ENCODE measurements around the gene WWOX.

The WWOX gene

DNA sequence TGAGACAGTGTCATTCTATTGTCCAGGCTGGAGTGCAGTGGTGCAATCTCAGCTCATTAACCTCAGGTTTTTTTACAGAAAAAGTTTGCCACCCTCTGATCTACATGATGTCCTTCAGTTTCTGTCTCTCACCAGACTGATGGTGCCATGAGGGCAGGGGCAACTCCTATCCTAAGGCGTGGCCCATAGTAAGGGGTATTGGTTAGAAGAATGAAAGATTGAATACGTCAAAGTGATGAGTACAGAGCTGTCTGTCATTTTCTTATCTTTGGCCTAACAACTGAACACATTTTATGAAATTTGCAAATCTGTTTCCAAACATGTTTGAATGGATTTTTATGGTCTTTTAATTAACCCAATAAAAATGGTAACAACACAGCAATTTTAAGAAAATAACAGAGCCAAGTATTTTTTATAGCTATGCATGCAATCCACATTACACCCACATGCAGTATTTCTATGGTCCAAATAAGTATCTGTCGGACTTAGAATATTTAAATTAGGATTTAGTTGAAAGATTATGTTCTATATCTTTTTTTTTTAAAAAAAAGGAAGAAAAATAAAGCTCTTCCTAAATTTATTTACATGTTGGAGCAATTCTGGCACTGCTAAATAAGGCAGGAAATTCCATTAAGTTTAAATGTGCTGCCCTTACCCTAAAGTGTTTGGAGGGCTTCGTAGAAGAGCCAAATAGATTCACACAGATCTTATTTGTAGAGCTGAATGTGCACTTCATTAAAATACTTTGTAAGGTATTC is 192.8 kb downstream of the WWOX start:
- in situ Hi-C loops (cut with MboI; ENCODE audit: low sequenced_read_pairs) = no loop called here

DNA sequence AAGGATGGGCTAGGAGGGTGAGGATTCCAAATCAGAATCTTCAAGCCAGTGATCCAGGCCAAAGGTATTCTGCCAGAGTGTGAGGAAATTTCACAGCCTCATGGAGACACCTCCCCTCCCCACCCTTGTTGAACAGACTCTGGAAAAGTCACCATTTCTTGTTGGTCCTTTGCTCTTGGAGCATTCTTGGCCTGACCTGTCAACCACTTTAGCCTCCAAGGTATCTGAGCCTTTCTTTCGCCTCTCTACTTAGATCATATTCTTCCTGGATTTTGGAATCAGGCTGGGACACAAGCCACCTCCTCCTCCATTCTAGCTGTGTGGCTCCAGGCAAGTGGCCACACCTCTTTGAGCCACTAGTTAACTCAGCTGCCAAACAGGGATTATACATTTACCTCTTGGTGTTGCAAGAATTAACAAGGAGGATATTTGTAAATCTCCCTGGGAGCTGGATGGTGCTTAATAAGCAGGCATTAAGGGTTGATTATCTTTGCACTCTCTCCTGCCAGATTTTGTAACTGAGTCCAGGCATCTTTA is 193.5 kb downstream of the WWOX start:
- in situ Hi-C loops (cut with MboI; ENCODE audit: low sequenced_read_pairs) = no loop called here

DNA sequence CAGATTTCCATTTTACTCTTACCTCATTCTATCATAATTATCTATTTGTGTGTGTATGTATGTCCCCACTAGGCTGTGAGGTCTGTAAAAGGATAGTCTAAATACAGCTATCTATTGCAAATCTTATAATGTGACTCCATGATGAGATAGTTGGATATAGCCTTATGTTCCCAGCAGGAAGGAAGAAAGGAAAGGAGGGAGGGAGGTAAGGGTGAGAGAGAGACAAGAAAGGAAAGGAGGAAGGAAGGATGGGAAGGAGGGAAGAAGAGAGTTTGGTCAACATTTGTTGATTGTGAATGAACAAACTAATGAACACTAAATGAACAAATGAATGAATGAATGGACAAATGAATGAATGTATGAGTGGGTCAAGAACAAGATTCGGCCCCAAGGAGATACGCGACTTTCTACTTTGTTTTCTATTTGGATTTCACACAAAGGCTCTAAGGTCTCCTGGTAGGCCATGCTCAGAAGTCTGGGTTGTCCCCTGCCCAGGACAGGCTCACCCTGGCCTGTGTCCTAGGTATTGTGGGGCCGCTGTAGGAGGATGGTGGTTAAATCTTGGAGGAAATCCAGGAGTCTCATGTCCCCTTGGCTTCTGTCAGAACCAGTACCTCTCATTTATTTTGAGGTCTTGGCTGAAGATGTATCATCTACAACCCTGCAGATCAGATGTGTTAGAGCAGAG is 195.2 kb downstream of the WWOX start:
- in situ Hi-C loops (cut with MboI; ENCODE audit: low sequenced_read_pairs) = no loop called here

DNA sequence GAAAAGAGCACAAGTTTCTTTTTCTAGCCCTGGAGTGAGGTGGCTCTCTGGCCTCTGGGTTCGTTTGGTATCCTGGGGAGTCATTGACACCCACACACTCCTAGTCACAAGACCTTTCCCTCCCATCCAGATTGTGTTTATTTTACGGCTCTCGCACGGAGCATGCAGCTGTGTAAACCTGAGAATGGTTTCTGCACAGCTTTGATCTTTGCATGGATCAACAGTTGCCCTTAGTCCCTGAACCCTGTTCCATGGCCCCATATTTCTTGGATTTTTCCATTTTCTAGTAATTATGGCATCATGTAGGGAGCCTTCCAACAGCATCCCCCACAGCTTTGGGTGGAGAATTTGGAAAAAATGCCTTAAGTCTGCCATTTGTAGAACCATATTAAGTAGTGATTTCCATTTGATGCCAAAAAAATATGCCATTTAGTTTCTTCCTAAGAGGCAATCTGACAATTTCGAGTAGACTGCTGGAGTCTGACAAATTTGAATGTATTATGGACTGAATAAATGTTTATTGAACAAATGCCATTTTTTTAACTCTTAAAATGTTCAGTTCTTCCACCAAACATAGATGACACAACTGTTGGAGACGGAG is 197.7 kb downstream of the WWOX start:
- in situ Hi-C loops (cut with MboI; ENCODE audit: low sequenced_read_pairs) = no loop called here

DNA sequence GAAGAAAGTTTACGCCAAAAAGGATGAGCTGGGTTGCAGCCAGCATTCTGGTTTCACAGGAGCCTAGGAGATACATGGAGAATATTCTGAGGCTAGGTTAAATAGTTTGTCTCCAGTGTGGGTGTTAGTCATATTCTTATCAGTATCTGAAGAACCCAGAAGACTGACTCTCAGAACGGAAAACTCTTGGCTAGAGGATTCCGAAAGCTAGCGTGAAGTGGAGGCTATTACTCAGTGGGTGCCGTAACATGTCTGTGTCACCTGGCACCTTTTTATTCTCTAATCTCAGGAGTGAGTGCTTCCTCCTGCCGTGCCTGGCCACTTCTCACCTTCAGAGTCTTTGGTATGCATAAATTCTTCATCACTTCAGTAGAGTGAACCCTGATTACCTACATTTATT is 199.5 kb downstream of the WWOX start:
- in situ Hi-C loops (cut with MboI; ENCODE audit: low sequenced_read_pairs) = no loop called here

DNA sequence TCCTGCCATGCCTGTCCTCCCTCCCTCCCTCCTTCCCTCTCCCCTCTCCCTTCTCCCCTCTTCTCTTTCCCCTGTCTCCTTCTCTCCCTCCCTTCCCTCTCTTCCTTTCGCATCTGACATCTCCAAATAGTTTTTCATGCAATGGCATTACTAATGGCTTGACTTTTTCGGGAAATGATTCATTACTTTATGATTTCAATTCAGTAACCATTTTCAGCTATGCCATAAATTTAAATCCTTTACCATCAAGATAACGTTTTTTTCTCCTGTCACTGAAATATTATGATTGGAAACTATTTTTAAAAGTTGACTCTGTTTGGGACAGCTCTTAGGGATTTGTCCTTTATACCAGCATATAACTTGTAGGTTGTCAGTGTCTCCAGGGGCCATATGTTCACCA is 201.0 kb downstream of the WWOX start:
- in situ Hi-C loops (cut with MboI; ENCODE audit: low sequenced_read_pairs) = no loop called here

DNA sequence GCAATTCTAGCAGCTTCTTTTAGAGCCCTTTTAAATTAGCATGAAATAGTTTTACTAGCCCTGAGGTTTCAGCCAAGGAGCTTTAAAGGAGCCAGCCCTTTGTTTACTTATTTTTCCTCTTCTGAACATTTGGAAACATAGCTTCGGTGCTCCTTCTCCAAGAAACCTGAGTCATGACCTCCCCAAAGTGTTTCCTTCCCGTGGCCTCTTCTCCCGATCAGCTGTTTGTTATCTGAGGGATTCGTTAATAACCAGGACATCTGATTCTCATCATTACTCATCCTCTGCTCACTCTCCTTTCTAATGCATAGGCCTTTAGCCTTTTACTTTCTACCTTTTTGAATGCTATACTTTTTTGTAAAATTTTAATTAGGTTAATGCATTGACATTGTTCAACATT is 204.5 kb downstream of the WWOX start:
- in situ Hi-C loops (cut with MboI; ENCODE audit: low sequenced_read_pairs) = no loop called here

DNA sequence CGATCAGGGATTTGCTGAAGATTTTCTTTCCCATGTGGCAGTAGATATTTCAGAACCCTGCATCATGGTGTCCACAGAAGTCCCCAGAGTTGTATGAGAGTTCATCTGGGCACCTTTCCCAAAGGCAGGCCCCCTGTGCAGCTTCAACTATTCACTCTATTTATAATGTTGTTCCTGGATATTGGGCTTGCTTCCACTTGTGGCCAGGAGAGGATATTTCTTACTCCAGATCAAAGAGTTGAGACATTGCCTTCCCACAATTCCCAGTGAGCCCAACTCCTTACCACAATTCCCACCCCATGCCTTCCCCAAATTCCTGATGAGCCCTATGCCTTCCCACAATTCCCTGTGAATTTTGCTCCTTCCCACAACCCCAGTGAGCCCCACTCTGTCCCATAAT is 206.9 kb downstream of the WWOX start:
- in situ Hi-C loops (cut with MboI; ENCODE audit: low sequenced_read_pairs) = no loop called here

DNA sequence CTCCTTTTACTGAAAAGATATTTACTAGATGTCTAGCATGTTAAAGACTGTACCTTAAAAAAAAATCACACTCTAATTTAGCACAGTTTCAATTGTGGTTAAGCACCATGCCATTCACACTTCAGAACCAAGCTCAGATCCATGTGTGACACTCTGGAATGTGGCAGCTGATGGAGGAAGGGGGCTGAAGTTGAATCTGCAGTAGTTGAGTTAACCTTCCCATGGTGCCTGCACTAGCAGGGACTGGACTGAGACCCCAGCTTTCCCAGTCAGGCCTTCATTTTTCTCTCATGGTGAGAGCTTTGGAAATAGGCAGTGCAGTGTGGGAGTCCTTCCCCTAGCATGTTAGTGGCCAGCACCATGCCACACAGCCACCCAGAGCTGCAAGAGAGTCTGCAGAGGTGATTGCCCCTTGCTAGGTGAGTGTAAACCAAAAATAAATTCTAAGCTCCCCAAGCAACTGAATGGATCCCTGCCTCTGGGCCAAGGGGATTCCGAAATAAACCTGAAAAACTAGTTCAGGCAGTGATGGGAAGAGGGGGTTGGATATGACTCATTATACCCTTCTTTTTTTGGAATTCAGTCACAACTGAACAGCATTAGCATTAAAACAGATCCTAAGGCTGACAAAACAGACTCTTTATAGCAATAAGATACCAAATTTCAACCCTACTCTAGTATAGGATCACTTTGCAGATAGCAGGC is 208.5 kb downstream of the WWOX start:
- in situ Hi-C loops (cut with MboI; ENCODE audit: low sequenced_read_pairs) = no loop called here

DNA sequence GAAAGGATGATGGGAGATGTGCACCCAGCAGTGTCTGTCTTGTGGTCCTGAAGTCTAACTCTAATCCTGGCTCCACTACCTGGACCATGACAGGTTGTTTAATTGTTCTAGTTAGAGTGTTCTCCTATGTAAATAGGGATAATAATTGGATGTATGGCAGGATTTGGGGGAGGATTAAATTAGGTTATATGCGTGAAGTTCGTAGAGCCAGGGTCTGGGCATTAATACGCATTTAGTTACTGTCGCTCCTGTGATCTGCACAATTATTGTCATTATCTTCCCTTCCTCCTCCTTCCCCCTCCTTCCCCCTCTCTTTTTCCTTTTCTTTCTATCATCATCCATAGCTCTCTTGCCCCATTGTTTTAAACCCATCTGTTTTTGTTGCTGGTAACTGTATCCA is 210.3 kb downstream of the WWOX start:
- in situ Hi-C loops (cut with MboI; ENCODE audit: low sequenced_read_pairs) = no loop called here

DNA sequence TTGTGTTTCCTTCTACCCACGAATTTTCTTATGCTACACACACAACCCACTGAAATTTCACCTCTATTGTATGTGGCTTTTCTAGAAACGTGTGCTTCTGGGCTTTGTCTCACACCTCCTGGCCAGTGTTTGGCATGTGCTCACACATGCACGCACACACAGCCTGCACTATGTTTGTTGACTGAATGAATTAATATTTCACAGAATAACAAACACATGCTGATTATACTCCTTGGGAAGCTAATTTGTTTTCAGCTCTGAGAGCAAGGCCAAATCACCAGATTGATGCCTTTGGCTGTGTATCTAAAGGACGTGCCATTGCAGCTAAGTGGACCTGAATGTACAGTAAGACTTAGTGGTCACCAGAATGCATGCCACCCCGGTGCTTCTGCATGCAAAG is 210.7 kb downstream of the WWOX start:
- in situ Hi-C loops (cut with MboI; ENCODE audit: low sequenced_read_pairs) = no loop called here

DNA sequence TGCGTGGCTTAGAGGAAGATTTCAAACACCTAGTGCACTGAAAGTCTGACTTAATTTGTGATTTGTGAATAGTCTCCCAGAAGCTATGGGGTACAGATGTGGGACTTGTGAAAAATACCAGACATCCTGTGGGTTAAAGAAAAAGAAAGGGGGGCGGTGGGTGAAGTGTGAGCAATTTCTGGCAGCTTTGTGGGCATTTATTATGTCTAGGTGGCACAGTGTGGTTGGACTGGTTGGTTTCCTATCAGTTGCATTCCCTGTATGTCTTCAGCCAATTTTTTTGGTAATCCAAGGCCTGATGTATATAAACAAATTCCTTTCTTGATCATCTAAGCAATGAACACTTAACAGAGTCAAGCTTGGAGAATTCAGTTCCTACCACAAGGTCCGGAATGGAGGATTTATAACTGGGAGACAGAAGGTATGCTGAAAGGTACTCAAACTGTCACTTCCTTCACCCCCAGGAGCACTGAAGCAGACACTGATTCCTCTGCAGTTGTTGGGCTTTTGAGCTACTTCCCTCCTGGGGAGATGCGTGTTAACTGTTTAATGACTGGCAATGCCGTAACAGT is 211.6 kb downstream of the WWOX start:
- in situ Hi-C loops (cut with MboI; ENCODE audit: low sequenced_read_pairs) = no loop called here

DNA sequence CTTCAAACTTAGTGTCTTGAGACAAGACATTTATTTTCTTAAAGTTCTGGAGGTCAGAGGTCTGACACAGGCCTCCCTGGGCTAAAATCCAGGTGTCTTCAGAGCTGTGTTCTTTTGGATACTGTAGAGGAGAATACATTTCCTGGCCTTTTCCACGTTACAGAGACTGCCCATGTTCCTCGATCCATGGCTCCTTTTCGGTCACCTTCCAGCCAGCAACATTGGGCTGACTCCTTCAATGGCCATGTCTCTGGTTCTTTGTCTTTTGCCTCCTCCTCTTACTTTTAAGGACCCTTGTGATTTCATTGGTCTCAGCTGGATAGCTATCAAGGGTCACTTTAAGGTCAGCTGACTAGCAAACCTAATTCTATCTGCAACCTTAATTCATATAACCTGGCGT is 212.4 kb downstream of the WWOX start:
- in situ Hi-C loops (cut with MboI; ENCODE audit: low sequenced_read_pairs) = no loop called here

DNA sequence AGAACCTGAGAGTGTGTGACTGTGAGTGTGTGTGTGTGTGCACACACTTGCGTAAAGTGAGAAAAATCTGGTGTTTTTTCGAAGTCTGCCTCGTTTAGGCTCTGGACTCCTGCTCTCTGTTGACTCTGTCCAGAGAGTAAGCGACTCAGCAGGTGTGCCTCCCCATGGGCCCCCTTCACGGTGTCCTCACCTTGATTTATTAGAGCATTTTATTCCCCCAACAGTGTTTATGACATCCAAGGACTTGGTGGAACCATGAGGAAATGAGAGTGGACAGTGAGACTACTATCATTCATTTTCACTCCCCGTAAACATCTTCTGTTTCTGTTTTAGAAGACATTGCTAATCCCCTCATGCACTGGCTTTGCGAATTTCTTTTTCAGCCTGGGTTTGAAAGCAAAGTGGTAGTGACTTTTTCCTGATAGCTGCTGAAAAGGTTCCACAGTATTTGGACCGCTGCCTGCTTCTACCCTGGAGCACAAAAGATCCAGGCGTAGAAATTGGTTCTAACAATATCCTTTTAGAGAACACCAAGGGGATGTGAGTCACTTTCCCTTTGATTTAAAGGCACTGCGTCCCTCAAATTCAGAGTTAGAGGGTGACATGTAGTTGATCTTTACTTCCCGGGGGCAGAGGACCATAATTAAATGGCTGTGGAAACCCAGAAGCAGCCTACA is 218.2 kb downstream of the WWOX start:
- in situ Hi-C loops (cut with MboI; ENCODE audit: low sequenced_read_pairs) = no loop called here

DNA sequence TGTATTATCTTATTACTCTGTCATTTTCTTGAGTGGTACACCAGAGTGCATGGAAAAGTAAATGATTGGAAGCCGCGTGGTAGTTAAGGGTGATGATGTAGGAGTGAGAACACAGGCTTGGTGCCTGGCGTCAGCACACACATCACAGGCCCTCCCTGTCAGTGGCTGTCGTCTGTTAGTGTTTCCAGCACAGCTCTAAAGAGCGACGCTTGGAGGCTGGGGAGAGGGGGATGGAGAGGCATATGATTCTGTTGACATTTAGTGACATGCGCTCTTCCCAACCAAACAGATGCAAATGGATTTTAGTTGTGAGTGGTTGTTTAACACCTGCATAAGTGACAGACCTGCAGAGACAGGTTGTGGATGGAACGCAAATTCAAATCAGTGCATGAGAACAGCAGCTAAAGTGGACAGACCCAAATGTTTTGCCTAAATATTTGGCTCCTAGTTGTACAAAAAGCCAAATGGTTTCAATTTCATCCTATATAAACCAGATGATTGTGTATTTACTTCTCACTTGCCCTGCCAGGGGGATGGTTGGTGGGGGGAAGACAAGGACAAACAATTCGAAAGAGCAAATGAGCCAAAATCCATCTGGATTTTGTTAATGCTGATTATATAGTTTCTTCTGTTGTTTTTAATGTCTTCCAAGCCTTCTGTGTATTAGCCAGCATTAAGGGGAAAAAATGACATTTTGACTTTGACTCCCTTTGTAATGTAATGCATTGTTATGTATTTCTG is 222.3 kb downstream of the WWOX start:
- in situ Hi-C loops (cut with MboI; ENCODE audit: low sequenced_read_pairs) = no loop called here

DNA sequence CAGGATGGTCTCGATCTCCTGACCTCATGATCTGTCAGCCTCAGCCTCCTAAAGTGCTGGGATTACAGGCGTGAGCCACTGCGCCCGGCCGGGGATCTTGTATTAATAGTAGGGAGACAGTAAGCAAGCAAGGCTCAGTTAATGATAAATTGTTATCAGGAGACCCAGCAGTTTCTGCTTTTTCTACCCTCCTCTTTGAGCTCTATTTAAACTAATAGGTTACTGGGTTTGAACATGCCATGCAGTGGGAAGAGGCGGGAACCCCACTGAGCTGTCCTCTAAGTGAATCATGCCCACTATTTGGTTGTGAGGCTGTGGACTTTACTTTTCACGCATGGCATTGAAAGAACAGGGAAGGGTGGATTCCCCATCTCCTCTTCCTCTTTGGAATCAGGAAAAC is 223.9 kb downstream of the WWOX start:
- in situ Hi-C loops (cut with MboI; ENCODE audit: low sequenced_read_pairs) = no loop called here

DNA sequence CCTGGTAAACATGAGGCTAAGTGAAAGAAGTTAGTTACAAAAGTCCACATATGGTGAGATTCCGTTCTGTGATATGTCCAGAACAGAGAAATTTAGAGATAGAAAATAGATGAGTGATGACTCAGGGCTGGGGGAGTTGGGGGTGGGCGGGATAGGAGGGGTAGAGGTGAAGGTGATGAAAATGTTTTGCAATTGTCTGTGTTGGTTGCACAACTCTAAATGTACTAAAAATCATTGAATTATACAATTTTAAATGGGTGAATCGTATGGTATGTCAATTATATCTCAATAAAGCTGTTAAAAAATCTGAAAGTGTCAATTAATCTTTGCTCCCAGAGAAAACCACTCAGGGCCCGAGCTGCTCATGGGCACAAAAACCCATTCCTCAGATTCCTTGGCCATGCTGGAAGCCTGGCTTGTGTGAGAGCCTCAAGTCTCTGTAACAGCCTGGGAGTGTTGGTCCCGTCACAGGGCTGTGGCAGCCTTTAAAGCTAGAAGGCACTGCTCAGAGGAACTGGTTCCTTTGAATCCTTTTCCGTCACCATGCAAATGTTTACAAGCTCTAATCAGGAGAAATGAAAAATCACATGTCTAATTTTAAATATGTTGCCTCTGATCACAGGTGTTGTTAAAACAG is 225.3 kb downstream of the WWOX start:
- in situ Hi-C loops (cut with MboI; ENCODE audit: low sequenced_read_pairs) = no loop called here

DNA sequence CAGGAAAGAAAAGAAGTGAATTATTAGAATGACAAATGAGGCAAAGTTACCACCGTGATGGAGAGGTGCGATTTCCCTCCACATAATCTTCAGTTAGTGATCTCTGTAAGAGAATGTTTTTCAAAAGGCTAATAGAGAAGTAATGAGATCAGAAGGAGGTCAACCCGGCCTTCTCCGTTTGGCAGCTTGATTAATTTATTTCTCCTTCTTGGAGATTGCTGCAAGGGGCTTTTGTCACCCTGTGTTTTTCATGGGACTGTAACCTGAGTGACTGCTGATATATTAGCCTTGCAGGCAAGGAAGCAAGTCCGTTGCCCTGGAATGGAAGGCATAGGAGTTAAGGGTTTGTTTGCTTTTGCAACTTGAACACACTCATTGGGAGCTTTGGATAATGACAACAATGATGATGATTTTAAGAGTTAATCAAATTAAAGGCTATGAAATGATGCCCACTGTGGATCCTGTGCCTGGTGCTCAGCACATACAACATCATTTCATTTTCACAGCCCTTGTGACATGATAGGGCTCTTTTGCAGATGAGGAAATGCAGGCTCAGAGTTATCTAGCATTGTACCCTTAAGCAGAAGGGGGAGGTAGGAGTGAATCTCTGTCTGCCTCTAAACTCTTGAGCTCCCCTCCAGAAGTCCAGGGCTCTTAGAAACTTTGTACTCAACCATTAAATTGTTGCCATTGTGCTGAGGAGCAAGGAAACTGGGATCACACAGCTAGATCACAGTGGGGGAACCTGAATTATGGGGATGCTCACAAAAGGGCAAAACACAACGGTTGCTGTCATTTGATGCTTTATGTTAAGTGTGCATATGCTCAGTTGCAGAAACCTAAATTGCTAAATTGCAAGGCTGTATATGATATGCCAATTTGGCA is 226.3 kb downstream of the WWOX start:
- in situ Hi-C loops (cut with MboI; ENCODE audit: low sequenced_read_pairs) = no loop called here

All from HL-60/S4 treated with retinoic acid at 250 ng/mL for 4 days and 3 days (cell line).